ENCODE results near the gene SLC44A2.

SLC44A2 gene

GRCh38 chr19:10625003-10625761 lies at the start of gene SLC44A2:
Gene SLC44A2, plus strand, starts transcription at chr19:10625553. Its CDS starts 81 bp downstream, at chr19:10625634.
- Mint-ChIP-seq H3K4me1 (peaks cover 36% of the 10 kb centered on the region), H3K4me3 (no peak within 1 kb of the TSS), H3K9me3 (no peaks in the 10 kb centered on the region), H3K36me3 (peaks cover 62% of the 10 kb centered on the region), H3K27ac (peak within 1 kb of the TSS; percentile 88)
- no peak for ATAC-seq
- DNase-seq (ENCODE audit: low spot score in 2 of 2), result no peak

- H3K4me3 Mint-ChIP-seq, result no peak overlapping the region
- ATAC-seq (no peak), DNase-seq (ENCODE audit: low spot score in 2 of 2) (no peak)
- no peaks in the 10 kb centered on the region for H3K36me3 Mint-ChIP-seq
- no peaks in the 10 kb centered on the region for H3K9me3 Mint-ChIP-seq
- no peak overlapping the region for H3K27ac Mint-ChIP-seq
- peaks cover 8% of the 10 kb centered on the region for H3K4me1 Mint-ChIP-seq
Observed at GRCh38 chr19:10577951-10578350, 47.4 kb upstream of the SLC44A2 start.

GRCh38 chr19:10580979-10581631 lies 44.2 kb upstream of the SLC44A2 start:
- Mint-ChIP-seq H3K4me3 (no peak overlapping the region), H3K4me1 (peaks cover 25% of the 10 kb centered on the region), H3K9me3 (no peaks in the 10 kb centered on the region), H3K27ac (no peak overlapping the region), H3K36me3 (peaks cover 6% of the 10 kb centered on the region)
- DNase-seq (ENCODE audit: low spot score in 2 of 2), result peak; percentile 86 to 94
- ATAC-seq, result peak; percentile 89

GRCh38 chr19:10582091-10582490 lies 43.3 kb upstream of the SLC44A2 start:
- no peak overlapping the region for H3K27ac Mint-ChIP-seq
- no peaks in the 10 kb centered on the region for H3K9me3 Mint-ChIP-seq
- ATAC-seq, result no peak
- H3K4me3 Mint-ChIP-seq, result no peak overlapping the region
- H3K4me1 Mint-ChIP-seq, result peaks cover 25% of the 10 kb centered on the region
- DNase-seq (ENCODE audit: low spot score in 2 of 2), result no peak
- peaks cover 6% of the 10 kb centered on the region for H3K36me3 Mint-ChIP-seq

- Mint-ChIP-seq H3K9me3 (no peaks in the 10 kb centered on the region), H3K27ac (no peak overlapping the region)
- ATAC-seq, result no peak
Observed at GRCh38 chr19:10583036-10583776, 42.1 kb upstream of the SLC44A2 start.

GRCh38 chr19:10586396-10586795 lies 39.0 kb upstream of the SLC44A2 start:
- Mint-ChIP-seq H3K36me3 (peaks cover 6% of the 10 kb centered on the region), H3K27ac (no peak overlapping the region), H3K4me1 (peaks cover 26% of the 10 kb centered on the region), H3K4me3 (no peak overlapping the region), H3K9me3 (no peaks in the 10 kb centered on the region)
- ATAC-seq, result no peak
- DNase-seq (ENCODE audit: low spot score in 2 of 2), result no peak

More at GRCh38 chr19:10583036-10583776, 42.1 kb upstream of the SLC44A2 start:
- DNase-seq (ENCODE audit: low spot score in 2 of 2), result no peak
- Mint-ChIP-seq H3K36me3 (peaks cover 6% of the 10 kb centered on the region), H3K4me3 (no peak overlapping the region), H3K4me1 (peaks cover 34% of the 10 kb centered on the region)

GRCh38 chr19:10587022-10587838 lies 38.1 kb upstream of the SLC44A2 start, which contains the start of gene AP1M2:
Gene AP1M2, minus strand, starts transcription at chr19:10587312. Its CDS starts 81 bp downstream, at chr19:10587231.
- Mint-ChIP-seq H3K9me3 (no peaks in the 10 kb centered on the region), H3K27ac (no peak within 1 kb of the TSS), H3K36me3 (peaks cover 6% of the 10 kb centered on the region), H3K4me3 (no peak within 1 kb of the TSS), H3K4me1 (peaks cover 26% of the 10 kb centered on the region)
- DNase-seq (ENCODE audit: low spot score in 2 of 2) (no peak), ATAC-seq (no peak)

- ATAC-seq (no peak), DNase-seq (ENCODE audit: low spot score in 2 of 2) (no peak)
- H3K4me1 Mint-ChIP-seq, result peaks cover 26% of the 10 kb centered on the region
- no peak overlapping the region for H3K27ac Mint-ChIP-seq
- peaks cover 6% of the 10 kb centered on the region for H3K36me3 Mint-ChIP-seq
- no peak overlapping the region for H3K4me3 Mint-ChIP-seq
- H3K9me3 Mint-ChIP-seq, result no peaks in the 10 kb centered on the region
Observed at GRCh38 chr19:10587839-10588150, 37.6 kb upstream of the SLC44A2 start.

GRCh38 chr19:10593148-10593547 lies 32.2 kb upstream of the SLC44A2 start:
- Mint-ChIP-seq H3K4me3 (no peak overlapping the region), H3K27ac (no peak overlapping the region), H3K4me1 (peaks cover 26% of the 10 kb centered on the region), H3K9me3 (no peaks in the 10 kb centered on the region), H3K36me3 (peaks cover 6% of the 10 kb centered on the region)
- DNase-seq (ENCODE audit: low spot score in 2 of 2) (no peak), ATAC-seq (no peak)

GRCh38 chr19:10593820-10594637 lies 31.3 kb upstream of the SLC44A2 start:
- Mint-ChIP-seq H3K4me3 (no peak overlapping the region), H3K9me3 (no peaks in the 10 kb centered on the region), H3K4me1 (peaks cover 26% of the 10 kb centered on the region), H3K36me3 (peaks cover 6% of the 10 kb centered on the region), H3K27ac (peak overlapping the region; percentile 91)
- ATAC-seq, result no peak
- no peak for DNase-seq (ENCODE audit: low spot score in 2 of 2)

GRCh38 chr19:10600149-10600548 lies 25.2 kb upstream of the SLC44A2 start:
- H3K4me1 Mint-ChIP-seq, result peaks cover 36% of the 10 kb centered on the region
- no peak overlapping the region for H3K4me3 Mint-ChIP-seq
- H3K9me3 Mint-ChIP-seq, result no peaks in the 10 kb centered on the region
- DNase-seq (ENCODE audit: low spot score in 2 of 2) (no peak), ATAC-seq (no peak)
- peaks cover 21% of the 10 kb centered on the region for H3K36me3 Mint-ChIP-seq
- no peak overlapping the region for H3K27ac Mint-ChIP-seq

GRCh38 chr19:10601999-10602329 lies 23.4 kb upstream of the SLC44A2 start:
- no peaks in the 10 kb centered on the region for H3K9me3 Mint-ChIP-seq
- no peak for ATAC-seq
- H3K36me3 Mint-ChIP-seq, result peaks cover 14% of the 10 kb centered on the region

GRCh38 chr19:10602330-10603083 lies 22.8 kb upstream of the SLC44A2 start:
- Mint-ChIP-seq H3K36me3 (peaks cover 14% of the 10 kb centered on the region), H3K4me1 (peaks cover 18% of the 10 kb centered on the region), H3K4me3 (peak overlapping the region; percentile 90), H3K9me3 (no peaks in the 10 kb centered on the region), H3K27ac (peak overlapping the region; percentile 91)
- ATAC-seq (peak; percentile 88), DNase-seq (ENCODE audit: low spot score in 2 of 2) (peak; percentile 84 to 86)

More at GRCh38 chr19:10601999-10602329, 23.4 kb upstream of the SLC44A2 start:
- H3K4me1 Mint-ChIP-seq, result peaks cover 22% of the 10 kb centered on the region
- peak overlapping the region; percentile 90 for H3K4me3 Mint-ChIP-seq
- no peak overlapping the region for H3K27ac Mint-ChIP-seq
- no peak for DNase-seq (ENCODE audit: low spot score in 2 of 2)

Data from stimulated activated effector memory CD8-positive, alpha-beta T cell treated with anti-CD3 and anti-CD28 coated beads, Interleukin-12 subunit alpha, Interleukin-12 subunit beta, amount 100 ng/mL, for 72 hours (primary cell).